GM18909 (cell line): Measurements from ENCODE around the gene HOTAIR.

Experiments
- ATAC-seq: cut with Tn5 transposase; IDR thresholded peaks from one replicate; pipeline ENCODE4 v1.9.1; 2021; ENCODE audit warnings: mild to moderate bottlenecking; ENCODE audit not compliant: unreplicated experiment, poor library complexity

HOTAIR gene

GRCh38 chr12:53931844-53932581, 42.7 kb downstream of the HOTAIR start:
- ATAC-seq = no peak

GRCh38 chr12:53930591-53931255, 44.0 kb downstream of the HOTAIR start:
- ATAC-seq = no peak

- ATAC-seq = no peak
Observed at GRCh38 chr12:53929527-53929926, 45.2 kb downstream of the HOTAIR start.

DNA sequence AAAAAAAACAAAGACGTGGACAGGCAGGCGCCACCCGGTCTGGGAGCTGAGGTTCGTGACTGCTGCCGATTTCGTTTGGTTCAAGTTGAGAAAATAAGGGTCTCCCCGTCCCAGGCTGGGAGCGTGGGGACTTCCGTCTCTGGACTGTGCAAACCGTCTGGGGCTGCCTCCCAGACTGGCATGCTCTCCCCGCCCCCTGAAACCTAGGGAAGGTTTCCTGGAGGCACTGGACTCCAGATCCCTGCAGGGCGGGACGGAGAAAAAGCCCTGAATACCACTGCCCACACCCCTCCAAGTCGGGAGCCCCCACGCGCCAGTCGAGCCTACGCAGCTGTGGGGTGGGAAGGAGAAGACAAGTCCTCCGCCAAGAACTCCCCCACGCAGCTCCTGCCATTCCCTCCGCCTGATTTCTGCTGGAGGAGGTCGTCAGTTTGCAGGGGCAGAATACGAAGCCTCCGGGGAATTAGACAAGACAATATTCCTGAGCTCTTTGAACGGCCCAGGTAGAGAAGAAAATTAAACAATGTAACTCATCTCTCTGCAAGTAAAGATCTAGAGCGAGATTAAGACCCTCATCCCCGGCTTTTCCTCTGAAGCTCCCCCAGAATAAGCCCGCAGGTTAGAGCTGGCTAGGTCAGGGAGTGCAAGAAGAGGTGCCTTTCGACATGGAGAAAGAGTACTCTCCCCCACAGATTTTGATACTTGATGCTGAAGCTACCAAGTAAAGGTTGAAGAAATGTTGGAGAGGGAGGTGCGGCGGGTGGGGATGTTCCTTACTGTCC, 46.5 kb downstream of the HOTAIR start:
- no peak for ATAC-seq

- no peak for ATAC-seq
Observed at GRCh38 chr12:53927220-53928029, 47.3 kb downstream of the HOTAIR start.

- no peak for ATAC-seq
Observed at GRCh38 chr12:53924521-53925405, 50.0 kb downstream of the HOTAIR start.

- no peak for ATAC-seq
Observed at GRCh38 chr12:53916788-53917655, 57.7 kb downstream of the HOTAIR start.
